Inflammatory macrophage treated with lipopolysaccharide for 4 hours (primary cell): ENCODE data around the gene CSPG4.
"Not testable (repeated sequence)": the region's sequence is repeated elsewhere in the genome, so short reads cannot be mapped to it uniquely, and the experiment has no call there.

Source experiments
- DNase-seq: peaks from one replicate; pipeline ENCODE4 v3.0.0-alpha.2; 2020

CSPG4 gene

DNA sequence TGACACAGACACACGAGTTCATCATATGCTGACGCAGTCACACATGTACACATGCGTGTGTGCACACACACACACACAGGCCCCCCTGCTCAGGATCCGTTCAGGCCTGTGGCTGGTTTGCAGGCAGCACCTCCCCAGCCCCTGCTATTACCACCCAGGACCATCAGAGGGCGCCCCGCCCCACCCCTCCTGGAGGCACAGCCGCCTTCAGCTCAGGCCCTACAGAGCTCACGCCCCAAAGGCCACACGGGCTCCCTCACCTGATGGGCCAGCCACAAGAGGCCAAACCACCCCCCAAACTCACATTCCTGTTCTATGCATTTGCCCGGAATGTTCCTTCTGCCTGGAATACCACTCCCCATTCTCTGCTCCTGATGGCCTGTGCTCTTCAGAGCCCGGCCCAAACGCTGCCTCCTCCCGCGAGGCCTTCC lies 26.4 kb downstream of the CSPG4 start:
- DNase-seq = peak; percentile 65

GRCh38 chr15:75685195-75685594 lies 27.5 kb downstream of the CSPG4 start:
- DNase-seq = no peak

GRCh38 chr15:75684648-75685047 lies 28.0 kb downstream of the CSPG4 start:
- no peak for DNase-seq

GRCh38 chr15:75683646-75684312 lies 28.9 kb downstream of the CSPG4 start:
- DNase-seq = peak; percentile 58

GRCh38 chr15:75682181-75683135 lies 30.2 kb downstream of the CSPG4 start:
- DNase-seq = no peak

GRCh38 chr15:75680007-75680789 lies 32.5 kb downstream of the CSPG4 start:
- no peak for DNase-seq

DNA sequence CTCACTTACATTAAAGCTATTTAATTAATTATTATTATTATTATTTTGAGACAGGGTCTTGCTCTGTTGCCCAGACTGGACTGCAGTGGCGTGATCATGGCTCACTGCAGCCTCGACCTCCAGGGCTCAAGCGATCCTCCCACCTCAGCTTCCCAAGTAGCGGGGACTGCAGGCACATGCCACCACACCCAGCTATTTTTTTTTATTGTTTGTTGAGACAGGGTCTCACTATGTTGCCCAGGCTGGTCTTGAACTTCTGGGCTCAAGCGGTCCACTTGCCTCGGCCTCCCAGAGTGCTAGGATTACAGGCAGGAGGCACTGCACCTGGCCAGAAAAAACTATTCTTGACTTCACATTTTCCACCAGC lies 34.3 kb downstream of the CSPG4 start:
- not testable (repeated sequence) for DNase-seq

- DNase-seq = no peak
These were observed 35.0 kb downstream of the CSPG4 start for GRCh38 chr15:75677465-75678323.

GRCh38 chr15:75676688-75677464 lies 35.8 kb downstream of the CSPG4 start:
- no peak for DNase-seq

DNA sequence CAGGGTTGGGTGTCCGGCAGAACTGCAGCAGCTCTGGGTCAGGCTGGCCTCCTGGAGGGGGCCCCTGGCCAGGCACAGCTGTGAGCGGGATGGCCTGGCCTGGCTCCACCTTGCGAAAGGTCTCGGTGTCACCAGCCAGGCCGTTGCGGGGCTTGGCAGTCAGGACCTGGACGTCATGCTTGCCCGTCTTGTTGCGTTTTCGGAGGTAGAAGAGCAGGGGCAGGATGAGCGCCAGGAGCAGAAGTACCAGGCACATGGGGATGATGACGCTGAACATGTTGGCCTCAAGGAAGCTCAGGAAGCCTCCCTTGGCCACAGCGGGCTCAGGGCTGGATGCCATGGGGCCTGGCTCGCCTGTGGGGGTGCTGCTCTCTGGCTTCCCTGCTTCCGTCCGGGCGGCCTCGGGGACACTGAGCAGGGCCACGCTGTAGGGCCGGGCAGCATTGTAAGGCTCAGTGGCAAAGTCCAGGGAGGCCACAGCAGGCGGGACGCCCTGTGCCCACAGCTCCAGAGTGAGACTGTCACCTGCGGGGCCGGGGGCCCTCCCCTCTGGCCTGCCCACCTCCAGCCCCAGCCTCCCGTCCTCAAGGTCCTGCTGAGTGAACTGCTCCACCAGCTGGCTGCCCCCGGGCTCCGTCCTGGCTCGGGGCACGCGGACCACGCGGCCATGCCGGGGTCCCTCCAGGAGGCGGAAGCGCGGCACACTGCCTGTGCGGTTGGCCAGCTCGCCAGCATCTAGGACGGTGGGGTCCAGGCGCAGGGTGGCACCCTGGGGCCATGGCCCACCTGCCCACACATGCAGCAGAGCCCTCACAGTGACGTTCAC lies 36.9 kb downstream of the CSPG4 start:
- DNase-seq = no peak

- no peak for DNase-seq
These were observed 38.3 kb downstream of the CSPG4 start for GRCh38 chr15:75674366-75674765.

GRCh38 chr15:75673426-75674235 lies 39.0 kb downstream of the CSPG4 start:
- no peak for DNase-seq

GRCh38 chr15:75672646-75673425 lies 39.8 kb downstream of the CSPG4 start:
- DNase-seq = no peak

DNA sequence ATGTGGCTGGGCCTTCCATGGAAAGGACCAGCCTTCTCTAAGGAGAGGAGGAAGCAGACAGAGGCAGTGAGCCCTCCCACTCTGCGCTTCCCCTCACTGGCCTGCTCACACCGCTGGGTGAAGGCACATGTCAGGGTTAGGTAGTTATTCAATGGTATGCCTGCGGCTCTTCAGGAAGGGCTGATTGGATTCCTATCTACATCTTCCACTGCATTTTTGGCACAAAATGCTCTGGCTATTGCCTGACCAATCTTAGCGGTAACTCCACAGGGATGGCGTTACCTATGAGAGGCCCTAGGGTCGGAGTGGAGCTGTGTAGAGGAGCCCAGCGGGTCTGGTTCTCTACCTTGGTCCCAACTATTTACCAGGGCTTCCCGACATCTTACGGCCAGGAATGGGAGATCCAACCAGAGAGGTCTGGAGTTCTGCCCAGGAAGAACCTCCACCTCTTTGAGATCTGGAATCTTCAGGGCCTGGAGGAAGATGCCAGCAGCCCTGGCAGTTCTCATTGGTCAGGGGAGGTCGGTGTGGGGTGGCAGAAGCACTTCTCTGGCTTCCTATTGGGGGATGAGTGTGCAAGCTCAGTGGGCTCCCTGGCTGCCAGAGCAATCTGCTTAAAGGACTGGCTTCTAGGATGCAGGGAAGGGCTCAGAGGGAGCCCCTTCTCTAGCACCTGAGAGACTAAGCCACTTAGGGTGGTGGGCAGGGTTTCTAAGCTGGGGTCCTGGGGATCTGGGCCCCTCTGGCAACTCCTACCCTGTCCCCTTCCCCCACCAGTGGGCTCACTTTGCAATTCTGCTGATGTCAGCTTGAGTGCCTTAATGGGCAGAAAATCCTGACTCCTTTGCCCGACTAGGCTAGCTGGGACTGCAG lies 40.7 kb downstream of the CSPG4 start:
- no peak for DNase-seq

DNA sequence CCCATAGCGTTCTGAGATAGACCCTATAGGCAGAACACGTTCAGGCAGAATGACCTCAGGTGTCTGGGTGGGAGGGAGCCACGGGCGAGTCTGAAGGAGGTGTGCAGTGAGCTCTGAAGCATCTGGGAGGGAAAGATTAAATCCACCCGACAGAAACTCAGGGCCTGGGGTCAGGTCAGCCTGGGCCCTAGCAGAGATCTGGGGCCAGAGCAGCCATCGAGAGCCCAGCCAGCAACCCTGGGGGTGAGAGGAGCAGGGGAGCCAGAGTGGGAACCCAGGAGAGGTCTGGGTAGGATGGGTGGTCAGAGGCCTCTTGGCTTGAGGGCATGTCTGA lies 42.8 kb downstream of the CSPG4 start:
- no peak for DNase-seq

DNA sequence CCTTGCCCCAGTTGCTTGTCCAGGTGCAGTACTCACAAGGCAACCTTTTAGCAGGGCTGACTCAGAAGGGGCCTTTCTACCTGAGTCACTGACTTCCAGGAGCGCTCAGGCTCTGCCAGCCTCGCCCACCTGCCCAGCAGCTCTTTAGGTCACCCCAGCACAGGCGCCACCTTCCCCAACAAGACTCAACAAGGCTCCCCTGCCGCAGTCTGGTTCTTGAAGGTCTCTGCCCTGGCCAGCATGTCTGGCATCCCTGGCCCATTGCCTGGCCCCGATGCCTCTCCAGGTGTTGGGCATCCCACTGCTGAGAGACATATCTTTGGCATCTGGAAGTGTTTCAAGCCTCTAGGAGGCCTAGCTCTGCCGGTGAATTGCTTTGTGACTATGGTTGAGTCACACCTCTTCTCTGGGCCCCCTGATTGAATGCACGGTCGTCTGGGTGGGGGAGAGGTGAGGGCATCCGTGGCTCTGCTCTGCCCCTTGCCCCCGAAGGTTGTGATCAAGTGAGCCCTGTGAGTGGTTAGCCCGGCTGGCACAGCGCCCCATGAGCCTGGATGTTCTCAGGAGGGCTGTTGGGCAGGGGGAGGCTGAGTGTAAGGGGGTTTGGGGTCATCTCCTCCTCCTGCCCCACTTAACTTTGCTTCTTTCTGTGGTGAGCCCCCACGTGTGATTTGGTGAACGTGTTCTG lies 43.3 kb downstream of the CSPG4 start:
- no peak for DNase-seq

DNA sequence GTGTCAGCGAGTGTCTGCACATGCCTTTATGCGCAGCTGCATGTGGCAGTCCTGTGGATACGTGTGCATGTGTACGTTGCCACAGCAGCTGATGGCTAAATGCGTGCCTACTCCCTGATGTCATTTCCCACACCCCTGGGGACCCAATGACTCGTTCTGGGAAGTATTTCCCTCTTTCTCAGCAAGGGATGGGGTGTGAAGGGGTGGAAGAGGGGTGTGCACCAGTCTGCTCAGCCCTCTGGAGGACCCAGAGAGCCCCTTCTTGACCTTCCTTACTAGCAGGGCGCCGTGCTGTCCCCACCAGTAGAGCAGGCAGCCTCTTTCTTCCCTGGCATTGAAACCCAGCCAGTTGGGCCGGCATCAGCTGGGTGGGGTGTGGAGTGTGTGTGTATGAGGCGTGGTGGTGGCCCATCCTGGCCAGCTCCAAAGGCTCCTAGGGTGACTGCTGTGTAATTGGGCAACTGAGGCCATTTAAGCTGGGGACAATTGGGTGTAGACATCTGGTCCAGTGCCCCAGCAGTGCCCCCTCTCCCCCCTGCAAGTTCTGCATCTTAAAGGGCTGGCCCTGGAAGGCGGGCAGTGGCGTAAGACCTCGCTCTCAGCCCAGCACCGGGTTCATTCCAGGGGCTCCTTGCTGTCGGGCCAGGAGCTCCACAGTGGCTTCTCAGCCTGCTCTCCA lies 45.7 kb downstream of the CSPG4 start:
- DNase-seq = peak; percentile 62
